IMR-90 (cell line): ENCODE measurements around the gene LARP4B.

ENCODE experiments used
- CHD1 ChIP-seq: IDR thresholded peaks from 2 replicates; pipeline ENCODE4 v1.6.1; 2012; ENCODE audit warnings: low read depth, low read length, improper control_type of control experiment
- MXI1 ChIP-seq: IDR thresholded peaks from 2 replicates; pipeline ENCODE4 v1.6.1; 2012; ENCODE audit warnings: low read depth, mild to moderate bottlenecking, low read length, moderate library complexity, borderline replicate concordance
- TF ChIP-seq, protein P1 (sequence below): conservative IDR thresholded peaks from 2 replicates; pipeline ENCODE4 v1.5.1; 2012; ENCODE audit warnings: mild to moderate bottlenecking, low read depth, low read length, improper control_type of control experiment
- TF ChIP-seq, protein P2 (sequence below): fragments of 150-350 bp; IDR thresholded peaks from 2 replicates; pipeline ENCODE4 v1.6.1; 2017; ENCODE audit warnings: mild to moderate bottlenecking, antibody characterized with exemption, low read length, low read depth

DNA sequence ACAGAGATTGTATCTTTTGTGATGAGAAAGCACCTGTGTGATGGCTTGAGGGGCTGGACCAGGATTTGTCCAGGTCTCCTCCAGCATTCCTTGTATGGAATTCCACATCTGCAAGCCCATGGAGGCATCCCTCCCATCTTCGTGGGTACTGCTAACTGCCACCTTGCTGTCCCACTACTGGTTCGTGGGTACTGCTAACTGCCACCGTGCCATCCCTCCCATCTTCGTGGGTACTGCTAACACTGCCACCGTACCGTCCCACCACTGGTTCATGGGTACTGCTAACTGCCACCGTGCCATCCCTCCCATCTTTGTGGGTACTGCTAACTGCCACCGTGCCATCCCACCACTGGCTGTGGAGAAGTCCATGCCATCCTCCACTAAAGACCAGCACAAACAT, 111.7 kb downstream of the LARP4B start:
- TF ChIP-seq, protein P1, sequence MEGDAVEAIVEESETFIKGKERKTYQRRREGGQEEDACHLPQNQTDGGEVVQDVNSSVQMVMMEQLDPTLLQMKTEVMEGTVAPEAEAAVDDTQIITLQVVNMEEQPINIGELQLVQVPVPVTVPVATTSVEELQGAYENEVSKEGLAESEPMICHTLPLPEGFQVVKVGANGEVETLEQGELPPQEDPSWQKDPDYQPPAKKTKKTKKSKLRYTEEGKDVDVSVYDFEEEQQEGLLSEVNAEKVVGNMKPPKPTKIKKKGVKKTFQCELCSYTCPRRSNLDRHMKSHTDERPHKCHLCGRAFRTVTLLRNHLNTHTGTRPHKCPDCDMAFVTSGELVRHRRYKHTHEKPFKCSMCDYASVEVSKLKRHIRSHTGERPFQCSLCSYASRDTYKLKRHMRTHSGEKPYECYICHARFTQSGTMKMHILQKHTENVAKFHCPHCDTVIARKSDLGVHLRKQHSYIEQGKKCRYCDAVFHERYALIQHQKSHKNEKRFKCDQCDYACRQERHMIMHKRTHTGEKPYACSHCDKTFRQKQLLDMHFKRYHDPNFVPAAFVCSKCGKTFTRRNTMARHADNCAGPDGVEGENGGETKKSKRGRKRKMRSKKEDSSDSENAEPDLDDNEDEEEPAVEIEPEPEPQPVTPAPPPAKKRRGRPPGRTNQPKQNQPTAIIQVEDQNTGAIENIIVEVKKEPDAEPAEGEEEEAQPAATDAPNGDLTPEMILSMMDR = no peak
- TF ChIP-seq MXI1 (no peak), CHD1 (no peak)
- TF ChIP-seq, protein P2, sequence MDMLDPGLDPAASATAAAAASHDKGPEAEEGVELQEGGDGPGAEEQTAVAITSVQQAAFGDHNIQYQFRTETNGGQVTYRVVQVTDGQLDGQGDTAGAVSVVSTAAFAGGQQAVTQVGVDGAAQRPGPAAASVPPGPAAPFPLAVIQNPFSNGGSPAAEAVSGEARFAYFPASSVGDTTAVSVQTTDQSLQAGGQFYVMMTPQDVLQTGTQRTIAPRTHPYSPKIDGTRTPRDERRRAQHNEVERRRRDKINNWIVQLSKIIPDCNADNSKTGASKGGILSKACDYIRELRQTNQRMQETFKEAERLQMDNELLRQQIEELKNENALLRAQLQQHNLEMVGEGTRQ = no peak
